Sigmoid colon (tissue), 7 donors: Measurements from ENCODE around the gene ST8SIA1. TPM values are rescaled to one million over a fixed set of nuclear protein-coding genes. Genes with fewer than 3 reads are reported as not detected.
A peak's percentile ranks its signal among the peaks of the same experiment; 100 is the strongest.

ENCODE experiments used
- DNase-seq: peaks from one replicate; pipeline ENCODE4 v3.0.0-alpha.2; 2019
- H3K27ac ChIP-seq, 4 donors: fragments of 200-600 bp; sonication (generic); one replicate each; pipeline ENCODE4 v1.5.1; 2016 to 2019; ENCODE audit warnings: mild to moderate bottlenecking in 1 of 4
- H3K27me3 ChIP-seq, 3 donors: fragments of 200-600 bp; sonication (generic); one replicate each; pipeline ENCODE4 v1.5.1; 2019; ENCODE audit warnings: mild to moderate bottlenecking in 1 of 3
- H3K36me3 ChIP-seq, 4 donors: fragments of 200-600 bp; sonication (generic); one replicate each; pipeline ENCODE4 v1.5.1; 2016 to 2019
- H3K4me1 ChIP-seq, 4 donors: fragments of 200-600 bp; sonication (generic); one replicate each; pipeline ENCODE4 v1.5.1; 2017 to 2019
- H3K4me3 ChIP-seq, 4 donors: fragments of 200-600 bp; sonication (generic); one replicate each; pipeline ENCODE4 v1.5.1; 2017 to 2019; ENCODE audit warnings: mild to moderate bottlenecking in 2 of 4, moderate library complexity in 1 of 4
- H3K9me3 ChIP-seq, 4 donors: fragments of 200-600 bp in 3 of 4; sonication (generic) in 3 of 4; one replicate each; pipeline versions ENCODE4 v1.5.1 to v1.6.1; 2013 to 2019
- CTCF ChIP-seq, 4 experiments: fragments of 450-650 bp in 3 of 4; fragments of 200-600 bp in 1 of 4; IDR thresholded peaks; one replicate each; pipeline ENCODE4 v1.5.1; 2016 to 2019; ENCODE audit warnings: antibody characterized with exemption in 4 of 4, mild to moderate bottlenecking in 3 of 4, moderate library complexity in 2 of 4
- EP300 ChIP-seq, 4 donors: sonication (generic); formaldehyde crosslinking; IDR thresholded peaks; one replicate each; pipeline ENCODE4 v1.6.1; 2017; ENCODE audit warnings: antibody characterized with exemption in 4 of 4
- POLR2A ChIP-seq, 2 donors: fragments of 450-650 bp; IDR thresholded peaks; one replicate each; pipeline ENCODE4 v1.6.1; 2016; ENCODE audit warnings: antibody characterized with exemption in 2 of 2, mild to moderate bottlenecking in 2 of 2, moderate library complexity in 2 of 2
- POLR2AphosphoS5 ChIP-seq, 4 donors: sonication (generic); formaldehyde crosslinking; IDR thresholded peaks; one replicate each; pipeline ENCODE4 v1.6.1; 2017; ENCODE audit warnings: antibody characterized with exemption in 4 of 4
- WGBS, 2 donors: extraction: QIAGEN DNeasy Blood & Tissue Kit; methylation state at CpG; one replicate each; pipeline ENCODE4 v1.1.7; 2013; 5-methylcytosine and 5-hydroxymethylcytosine counted together
- intact Hi-C: fragments of 100-400 bp; cut with DNase I; formaldehyde crosslinking; loops from one replicate; pipeline ENCODE4 v1.15.1; 2023
- polyA plus RNA-seq, 3 donors: library from polyadenylated mRNA; stranded (reverse); fragments of 200-250 nt; gene quantifications; one replicate each; pipeline ENCODE4 v1.2.3, GENCODE V29; 2013
- total RNA-seq, 4 donors: library from RNA; depleted of rRNA; stranded (reverse); fragments of >200 nt; gene quantifications; one replicate each; pipeline ENCODE4 v1.1.0, GENCODE V29; 2016
- donor health status: healthy with polysubstance abuse.
- donor health status: Bipolar disorder and iron deficiency.
- donor health status: healthy.

ST8SIA1 gene
- total and polyA plus RNA-seq, 7 donors: 1.2 to 57.3 (median 17.4) TPM

GRCh38 chr12:22246217-22246846 is 88.2 kb downstream of the ST8SIA1 start:
- H3K27me3 ChIP-seq: no peaks in the 10 kb centered on the region
- 92 to 96% methylated on average over 9 of the region's 9 CpGs for WGBS, 2 donors

DNA sequence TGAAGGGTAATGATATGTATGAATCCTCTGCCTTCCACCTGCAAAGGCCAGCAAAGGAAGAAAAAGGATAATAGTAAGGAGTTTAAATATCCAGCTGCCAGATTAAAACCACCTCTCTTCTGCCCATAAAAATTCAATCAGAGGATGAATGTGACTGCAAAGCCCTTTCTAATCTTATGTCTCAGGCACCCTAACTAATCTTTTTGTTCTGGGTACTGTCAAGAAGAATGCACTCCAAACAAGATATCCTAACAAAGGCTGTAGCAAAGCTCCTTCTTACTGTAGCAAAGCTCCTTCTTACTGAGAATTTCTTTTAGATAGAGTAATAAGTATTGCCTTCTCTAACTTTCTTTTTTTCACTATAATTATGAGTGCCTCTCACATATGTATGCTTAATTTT is 91.8 kb downstream of the ST8SIA1 start:
- H3K36me3 ChIP-seq: no peaks in the 10 kb centered on the region
- H3K9me3 ChIP-seq: no peaks in the 10 kb centered on the region
- intact Hi-C loops: no loop called here
- TF ChIP-seq EP300 (IDR thresholded peaks at IDR 0.05) (no peak), CTCF (IDR thresholded peaks at IDR 0.05) (no peak), POLR2AphosphoS5 (IDR thresholded peaks at IDR 0.05) (no peak), POLR2A (IDR thresholded peaks at IDR 0.05) (no peak)
- H3K4me3 ChIP-seq: no peak overlapping the region
- no peaks in the 10 kb centered on the region for H3K4me1 ChIP-seq
- no peak overlapping the region for H3K27ac ChIP-seq
- H3K27me3 ChIP-seq: no peaks in the 10 kb centered on the region
- DNase-seq: no peak

More at GRCh38 chr12:22246217-22246846, 88.2 kb downstream of the ST8SIA1 start:
- H3K9me3 ChIP-seq: no peaks in the 10 kb centered on the region
- TF ChIP-seq POLR2AphosphoS5 (IDR thresholded peaks at IDR 0.05): no peak
- TF ChIP-seq CTCF (IDR thresholded peaks at IDR 0.05): no peak
- no peak for TF ChIP-seq POLR2A (IDR thresholded peaks at IDR 0.05)
- no peak for TF ChIP-seq EP300 (IDR thresholded peaks at IDR 0.05)
- H3K36me3 ChIP-seq: no peaks in the 10 kb centered on the region
- no peak overlapping the region for H3K4me3 ChIP-seq
- intact Hi-C loops: no loop called here
- H3K27ac ChIP-seq: no peak overlapping the region
- H3K4me1 ChIP-seq: no peaks in the 10 kb centered on the region
- no peak for DNase-seq

DNA sequence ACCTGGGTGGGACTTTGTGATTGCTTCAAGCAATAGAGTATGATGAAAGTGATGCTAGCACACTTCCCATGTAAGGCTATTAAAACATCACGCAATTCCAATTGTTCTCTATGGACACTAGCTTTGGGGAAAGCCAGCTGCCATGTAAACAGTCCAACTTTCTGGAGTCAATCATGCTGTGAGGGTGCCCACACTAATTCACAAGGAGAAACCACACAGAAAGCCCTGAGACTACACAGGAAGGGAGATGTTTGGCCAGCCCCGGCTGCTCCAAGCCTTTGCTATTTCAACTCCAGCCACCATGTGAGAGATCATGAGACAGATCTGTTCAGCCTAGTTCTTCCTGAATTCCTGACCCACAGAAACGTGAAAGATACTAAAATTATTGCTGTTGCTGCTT is 96.3 kb downstream of the ST8SIA1 start:
- intact Hi-C loops: no loop called here
- Histone ChIP-seq H3K27me3 (no peaks in the 10 kb centered on the region), H3K36me3 (no peaks in the 10 kb centered on the region), H3K4me1 (peaks cover 0 to 11% (median 7%) of the 10 kb centered on the region in 4 donors), H3K27ac (peak overlapping the region in 1 of 4 donors; percentile 30), H3K9me3 (no peaks in the 10 kb centered on the region), H3K4me3 (no peak overlapping the region)
- TF ChIP-seq POLR2A (IDR thresholded peaks at IDR 0.05): no peak
- no peak for TF ChIP-seq POLR2AphosphoS5 (IDR thresholded peaks at IDR 0.05)
- TF ChIP-seq CTCF (IDR thresholded peaks at IDR 0.05): no peak
- TF ChIP-seq EP300 (IDR thresholded peaks at IDR 0.05): no peak
- DNase-seq: no peak
- 69 to 73% methylated on average over 3 of the region's 3 CpGs for WGBS, 2 donors

- Histone ChIP-seq H3K27me3 (no peaks in the 10 kb centered on the region), H3K4me3 (no peak overlapping the region), H3K36me3 (no peaks in the 10 kb centered on the region), H3K27ac (peak overlapping the region in 2 of 4 donors; percentile 11 to 19), H3K9me3 (no peaks in the 10 kb centered on the region), H3K4me1 (peaks cover 0 to 22% (median 16%) of the 10 kb centered on the region in 4 donors)
- intact Hi-C loops: loop anchor here (5.0 kb wide), 1 partner anchor 98 kb away; the partner anchor contains the start of gene ST8SIA1
- peak in 1 of 4 donors; percentile 17 for TF ChIP-seq POLR2AphosphoS5 (IDR thresholded peaks at IDR 0.05)
- TF ChIP-seq POLR2A (IDR thresholded peaks at IDR 0.05): no peak
- no peak for DNase-seq
Observed at GRCh38 chr12:22234561-22234960, 99.9 kb downstream of the ST8SIA1 start.

DNA sequence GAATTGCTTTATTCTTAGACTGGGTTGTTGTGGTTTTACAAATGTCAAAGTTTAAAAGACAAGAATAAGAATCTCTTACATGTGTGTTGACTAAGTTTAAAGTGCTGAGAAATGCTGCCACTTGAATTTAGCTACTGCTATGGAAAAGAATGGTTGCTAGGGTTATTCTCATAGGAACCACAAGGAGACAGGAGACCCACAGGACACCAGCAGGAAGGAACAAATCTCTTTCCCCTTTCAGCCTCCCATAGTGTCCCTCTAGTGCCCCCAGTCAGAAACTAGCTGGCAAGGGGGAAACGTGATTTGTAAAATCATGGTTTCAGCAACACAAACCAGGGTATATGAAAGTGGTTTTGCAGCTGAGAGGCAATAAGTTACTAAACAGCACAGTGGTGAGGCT is 102.7 kb downstream of the ST8SIA1 start:
- no peak for DNase-seq
- intact Hi-C loops: loop anchor here (5.0 kb wide), 1 partner anchor 100 kb away; the partner anchor contains the start of gene ST8SIA1
- no peak overlapping the region for H3K27ac ChIP-seq
- no peak overlapping the region for H3K4me3 ChIP-seq
- H3K9me3 ChIP-seq: no peaks in the 10 kb centered on the region
- H3K4me1 ChIP-seq: peaks cover 0 to 22% (median 16%) of the 10 kb centered on the region in 4 donors
- TF ChIP-seq POLR2A (IDR thresholded peaks at IDR 0.05) (no peak), EP300 (IDR thresholded peaks at IDR 0.05) (no peak), POLR2AphosphoS5 (IDR thresholded peaks at IDR 0.05) (no peak), CTCF (IDR thresholded peaks at IDR 0.05) (no peak)
- no peaks in the 10 kb centered on the region for H3K36me3 ChIP-seq
- H3K27me3 ChIP-seq: no peaks in the 10 kb centered on the region
- WGBS, 2 donors: 75 to 78% methylated on average over 1 of the region's 1 CpG
